Neural progenitor cell (in vitro differentiated cells): ENCODE measurements around the gene CTSW. TPM values are rescaled to one million over a fixed set of nuclear protein-coding genes. Genes with fewer than 3 reads are reported as not detected.

Experiments used
- DNase-seq: peaks from one replicate; pipeline ENCODE4 v3.0.0-alpha.2; 2016; ENCODE audit warnings: low spot score
- H2AFZ ChIP-seq: fragments of 200-600 bp; sonication (generic); replicated peaks from 2 replicates; pipeline ENCODE4 v1.6.1; 2016; ENCODE audit warnings: antibody characterized with exemption
- H3F3A ChIP-seq: fragments of 200-600 bp; sonication (generic); 2 replicates; pipeline ENCODE4 v1.6.1; 2016; ENCODE audit warnings: antibody characterized with exemption, low read depth
- H3K27ac ChIP-seq: fragments of 200-600 bp; sonication (generic); 2 replicates; pipeline ENCODE4 v1.5.1; 2016; ENCODE audit warnings: mild to moderate bottlenecking
- H3K27me3 ChIP-seq: fragments of 200-600 bp; sonication (generic); 2 replicates; pipeline ENCODE4 v1.6.1; 2016; ENCODE audit warnings: mild to moderate bottlenecking, moderate library complexity
- H3K36me3 ChIP-seq: fragments of 200-600 bp; sonication (generic); 2 replicates; pipeline ENCODE4 v1.5.1; 2016
- H3K4me1 ChIP-seq: fragments of 200-600 bp; sonication (generic); 2 replicates; pipeline ENCODE4 v1.6.1; 2016; ENCODE audit warnings: mixed run types
- H3K4me2 ChIP-seq: fragments of 200-600 bp; sonication (generic); 2 replicates; pipeline ENCODE4 v1.6.1; 2016
- H3K4me3 ChIP-seq: fragments of 200-600 bp; sonication (generic); 2 replicates; pipeline ENCODE4 v1.5.1; 2016
- H3K79me2 ChIP-seq: fragments of 200-600 bp; sonication (generic); 2 replicates; pipeline ENCODE4 v1.6.1; 2016; ENCODE audit warnings: low read depth
- H3K9ac ChIP-seq: fragments of 200-600 bp; sonication (generic); 2 replicates; pipeline ENCODE4 v1.6.1; 2016
- H3K9me3 ChIP-seq: fragments of 200-600 bp; sonication (generic); 2 replicates; pipeline ENCODE4 v1.5.1; 2016; ENCODE audit warnings: low read depth
- H4K20me1 ChIP-seq: fragments of 200-600 bp; sonication (generic); 2 replicates; pipeline ENCODE4 v1.6.1; 2016; ENCODE audit warnings: low read depth
- H3K27ac Mint-ChIP-seq: 3 replicates; pipeline ENCODE4 v1.8.0; 2021; ENCODE audit warnings: mixed read lengths
- H3K27me3 Mint-ChIP-seq: 2 replicates; pipeline ENCODE4 v1.8.0; 2022; ENCODE audit warnings: low read depth, mild to moderate bottlenecking, inconsistent platforms, moderate library complexity, mixed read lengths; ENCODE audit not compliant: insufficient read depth
- H3K36me3 Mint-ChIP-seq: 3 replicates; pipeline ENCODE4 v1.8.0; 2021; ENCODE audit warnings: mixed read lengths
- H3K4me1 Mint-ChIP-seq: 3 replicates; pipeline ENCODE4 v1.8.0; 2021; ENCODE audit warnings: mixed read lengths
- H3K4me3 Mint-ChIP-seq: 3 replicates; pipeline ENCODE4 v1.8.0; 2021; ENCODE audit warnings: mild to moderate bottlenecking, moderate library complexity, mixed read lengths
- H3K9me3 Mint-ChIP-seq: 3 replicates; pipeline ENCODE4 v1.8.0; 2020; ENCODE audit warnings: mixed read lengths
- CTCF ChIP-seq: fragments of 200-600 bp; sonication (generic); IDR thresholded peaks from 2 replicates; pipeline ENCODE4 v1.5.1; 2017; ENCODE audit warnings: antibody characterized with exemption, mild to moderate bottlenecking
- EZH2 ChIP-seq: fragments of 200-600 bp; sonication (generic); IDR thresholded peaks from 2 replicates; pipeline ENCODE4 v1.6.1; 2017; ENCODE audit warnings: antibody characterized with exemption, mild to moderate bottlenecking, moderate library complexity
- EZH2phosphoT487 ChIP-seq: fragments of 200-600 bp; sonication (generic); IDR thresholded peaks from 2 replicates; pipeline ENCODE4 v1.6.1; 2017; ENCODE audit warnings: antibody characterized with exemption
- total RNA-seq: library from RNA; depleted of rRNA; stranded (reverse); fragments of >200 nt; gene quantifications from 2 replicates; pipeline ENCODE4 v1.2.3, GENCODE V29; 2015; ENCODE audit warnings: low replicate concordance

The CTSW gene
- total RNA-seq, 1 donor from 2014 or later, result not detected

- Histone ChIP-seq H4K20me1 (peaks cover 14% of the 10 kb centered on the region), H3K27ac (no peak overlapping the region), H3K9me3 (no peaks in the 10 kb centered on the region), H3K4me3 (no peak overlapping the region), H3K4me1 (peaks cover 13% of the 10 kb centered on the region), H3F3A (peaks cover 37% of the 10 kb centered on the region), H3K4me2 (no peak overlapping the region), H3K9ac (no peak overlapping the region), H2AFZ (no peak overlapping the region), H3K79me2 (peaks cover 17% of the 10 kb centered on the region), H3K36me3 (peaks cover 4% of the 10 kb centered on the region), H3K27me3 (peaks cover 11% of the 10 kb centered on the region)
- Mint-ChIP-seq H3K36me3 (peaks cover 25% of the 10 kb centered on the region), H3K4me1 (peaks cover 35% of the 10 kb centered on the region), H3K4me3 (no peak overlapping the region), H3K9me3 (no peaks in the 10 kb centered on the region), H3K27me3 (peaks cover 3% of the 10 kb centered on the region), H3K27ac (peak overlapping the region; percentile 60)
- no peak for TF ChIP-seq EZH2
- peak; percentile 99 for TF ChIP-seq CTCF
- DNase-seq, result peak; percentile 88
These were observed 5.1 kb downstream of the CTSW start for GRCh38 chr11:65884716-65885092.

GRCh38 chr11:65885231-65885630 is 5.6 kb downstream of the CTSW start:
- peaks cover 4% of the 10 kb centered on the region for H3K36me3 ChIP-seq
- Mint-ChIP-seq H3K36me3 (peaks cover 25% of the 10 kb centered on the region), H3K27ac (no peak overlapping the region), H3K4me1 (peaks cover 40% of the 10 kb centered on the region), H3K9me3 (no peaks in the 10 kb centered on the region), H3K4me3 (no peak overlapping the region), H3K27me3 (peaks cover 3% of the 10 kb centered on the region)
- H3F3A ChIP-seq, result peaks cover 41% of the 10 kb centered on the region
- H3K27ac ChIP-seq, result no peak overlapping the region
- H3K79me2 ChIP-seq, result peaks cover 17% of the 10 kb centered on the region
- no peaks in the 10 kb centered on the region for H3K9me3 ChIP-seq
- H2AFZ ChIP-seq, result no peak overlapping the region
- peaks cover 14% of the 10 kb centered on the region for H4K20me1 ChIP-seq
- no peak for DNase-seq
- H3K9ac ChIP-seq, result no peak overlapping the region
- peaks cover 14% of the 10 kb centered on the region for H3K4me1 ChIP-seq
- H3K4me2 ChIP-seq, result no peak overlapping the region
- peaks cover 16% of the 10 kb centered on the region for H3K27me3 ChIP-seq
- no peak overlapping the region for H3K4me3 ChIP-seq
- no peak for TF ChIP-seq EZH2
- TF ChIP-seq EZH2phosphoT487, result no peak
- TF ChIP-seq CTCF, result no peak

DNA sequence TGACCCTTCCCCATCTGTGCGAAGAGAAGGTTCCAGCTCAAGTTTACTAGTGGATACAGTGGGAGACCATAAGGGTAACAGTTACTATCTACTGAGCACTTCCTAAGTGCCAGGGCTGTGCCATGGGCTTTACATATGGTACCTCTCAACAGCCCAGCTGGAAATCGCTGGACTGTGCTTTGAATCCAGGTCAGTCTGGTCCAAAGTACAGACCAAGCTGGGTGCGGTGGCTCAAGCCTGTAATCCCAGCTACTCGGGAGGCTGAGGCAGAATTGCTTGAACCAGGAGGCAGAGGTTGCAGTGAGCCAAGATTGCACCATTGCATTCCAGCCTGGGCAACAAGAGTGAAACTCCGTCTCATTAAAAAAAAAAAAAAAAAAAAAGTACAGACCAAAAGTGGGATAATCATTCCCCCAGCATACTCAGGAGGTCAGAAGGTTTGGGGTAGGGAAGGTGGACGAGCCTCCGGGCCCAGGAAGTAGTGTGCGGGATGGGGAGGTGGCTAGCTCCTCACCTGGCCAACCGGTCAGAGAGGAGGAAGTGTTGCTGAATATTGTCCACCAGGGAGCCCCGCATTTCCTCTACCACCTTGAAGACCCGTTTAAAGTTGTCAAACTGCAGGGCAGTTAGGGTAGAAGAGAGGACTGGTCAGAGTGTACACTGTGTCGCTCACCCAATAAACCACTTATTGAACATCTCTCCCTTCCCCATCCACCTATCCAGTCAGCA is 6.3 kb downstream of the CTSW start:
- Histone ChIP-seq H2AFZ (no peak overlapping the region), H3K27ac (no peak overlapping the region), H3K4me3 (no peak overlapping the region), H4K20me1 (peaks cover 14% of the 10 kb centered on the region), H3K27me3 (peaks cover 18% of the 10 kb centered on the region), H3K9ac (no peak overlapping the region), H3K79me2 (peaks cover 18% of the 10 kb centered on the region), H3F3A (peaks cover 41% of the 10 kb centered on the region), H3K36me3 (peaks cover 4% of the 10 kb centered on the region), H3K4me2 (no peak overlapping the region), H3K9me3 (no peaks in the 10 kb centered on the region), H3K4me1 (peaks cover 14% of the 10 kb centered on the region)
- no peak for DNase-seq
- Mint-ChIP-seq H3K4me1 (peaks cover 41% of the 10 kb centered on the region), H3K4me3 (peak overlapping the region; percentile 98), H3K36me3 (peaks cover 25% of the 10 kb centered on the region), H3K27ac (no peak overlapping the region), H3K27me3 (no peaks in the 10 kb centered on the region), H3K9me3 (no peaks in the 10 kb centered on the region)
- no peak for TF ChIP-seq EZH2phosphoT487
- TF ChIP-seq EZH2, result no peak
- no peak for TF ChIP-seq CTCF
